ENCODE data around the gene ADARB2.

Gene ADARB2

GRCh38 chr10:1177936-1178335, 559.4 kb downstream of the ADARB2 start:
- ChIA-PET CTCF (no interaction called here), POLR2A (no interaction called here)
- DNase-seq (ENCODE audit: extremely low spot score) = no peak
- TF ChIP-seq ARNT (IDR thresholded peaks at IDR 0.05) (no peak), PKNOX1 (IDR thresholded peaks at IDR 0.05) (no peak), FOXK2 (IDR thresholded peaks at IDR 0.05) (no peak), SUZ12 (IDR thresholded peaks at IDR 0.05) (no peak), HDGF (IDR thresholded peaks at IDR 0.05; ENCODE audit: borderline replicate concordance) (no peak), ELF4 (IDR thresholded peaks at IDR 0.05) (no peak), FOXM1 (IDR thresholded peaks at IDR 0.05; ENCODE audit: borderline replicate concordance) (no peak), L3MBTL2 (conservative IDR thresholded peaks at IDR 0.05) (no peak), ZNF384 (IDR thresholded peaks at IDR 0.05) (no peak), SP1 (IDR thresholded peaks at IDR 0.05) (no peak), NFRKB (IDR thresholded peaks at IDR 0.05) (no peak), TARDBP (IDR thresholded peaks at IDR 0.05) (no peak), BHLHE40 (IDR thresholded peaks at IDR 0.05; ENCODE audit: borderline replicate concordance) (no peak)

- TF ChIP-seq SUZ12 (IDR thresholded peaks at IDR 0.05) (no peak), NFRKB (IDR thresholded peaks at IDR 0.05) (no peak), SP1 (IDR thresholded peaks at IDR 0.05) (no peak), HDGF (IDR thresholded peaks at IDR 0.05; ENCODE audit: borderline replicate concordance) (no peak), L3MBTL2 (conservative IDR thresholded peaks at IDR 0.05) (no peak), TARDBP (IDR thresholded peaks at IDR 0.05) (no peak)
- ChIA-PET CTCF (no interaction called here), POLR2A (no interaction called here)
- DNase-seq (ENCODE audit: extremely low spot score) = no peak
These were observed 561.3 kb downstream of the ADARB2 start for GRCh38 chr10:1175956-1176565.

GRCh38 chr10:1174022-1174421, 563.3 kb downstream of the ADARB2 start:
- CTCF ChIA-PET = interaction anchor here (1.2 kb wide), 1 partner anchor 64 kb away, joined by 4 read pairs; no protein-coding TSS in a partner anchor
- POLR2A ChIA-PET = no interaction called here
- DNase-seq (ENCODE audit: extremely low spot score) = no peak
- no peak for TF ChIP-seq FOXK2 (IDR thresholded peaks at IDR 0.05)

- ChIA-PET CTCF (no interaction called here), POLR2A (no interaction called here)
- TF ChIP-seq BHLHE40 (IDR thresholded peaks at IDR 0.05; ENCODE audit: borderline replicate concordance) = no peak
- no peak for TF ChIP-seq FOXM1 (IDR thresholded peaks at IDR 0.05; ENCODE audit: borderline replicate concordance)
- TF ChIP-seq SUZ12 (IDR thresholded peaks at IDR 0.05) = no peak
- DNase-seq (ENCODE audit: extremely low spot score) = no peak
These were observed 564.2 kb downstream of the ADARB2 start for GRCh38 chr10:1173091-1173490.

- no peak for TF ChIP-seq HDGF (IDR thresholded peaks at IDR 0.05; ENCODE audit: borderline replicate concordance)
- TF ChIP-seq FOXK2 (IDR thresholded peaks at IDR 0.05) = no peak
- no peak for TF ChIP-seq NFRKB (IDR thresholded peaks at IDR 0.05)
- no peak for TF ChIP-seq ELF4 (IDR thresholded peaks at IDR 0.05)
- no peak for TF ChIP-seq TARDBP (IDR thresholded peaks at IDR 0.05)
- no peak for TF ChIP-seq LEF1 (IDR thresholded peaks at IDR 0.05; ENCODE audit: borderline replicate concordance)
- no peak for TF ChIP-seq SUZ12 (IDR thresholded peaks at IDR 0.05)
- no peak for TF ChIP-seq BHLHE40 (IDR thresholded peaks at IDR 0.05; ENCODE audit: borderline replicate concordance)
- no peak for TF ChIP-seq ZNF384 (IDR thresholded peaks at IDR 0.05)
- TF ChIP-seq FOXA1 (IDR thresholded peaks at IDR 0.05) = no peak
- no peak for TF ChIP-seq ARNT (IDR thresholded peaks at IDR 0.05)
- TF ChIP-seq SP1 (IDR thresholded peaks at IDR 0.05) = no peak
- TF ChIP-seq L3MBTL2 (conservative IDR thresholded peaks at IDR 0.05) = no peak
- TF ChIP-seq CTBP1 (IDR thresholded peaks at IDR 0.05; ENCODE audit: borderline replicate concordance) = no peak
- TF ChIP-seq PKNOX1 (IDR thresholded peaks at IDR 0.05) = no peak
- no peak for TF ChIP-seq FOXM1 (IDR thresholded peaks at IDR 0.05; ENCODE audit: borderline replicate concordance)
- no peak for DNase-seq (ENCODE audit: extremely low spot score)
- ChIA-PET POLR2A (no interaction called here), CTCF (no interaction called here)
These were observed 564.9 kb downstream of the ADARB2 start for GRCh38 chr10:1172256-1172984.

GRCh38 chr10:1171586-1171985, 565.7 kb downstream of the ADARB2 start:
- TF ChIP-seq FOXK2 (IDR thresholded peaks at IDR 0.05) (no peak), ARNT (IDR thresholded peaks at IDR 0.05) (no peak), L3MBTL2 (conservative IDR thresholded peaks at IDR 0.05) (no peak), ZNF384 (IDR thresholded peaks at IDR 0.05) (no peak)
- DNase-seq (ENCODE audit: extremely low spot score) = no peak
- POLR2A ChIA-PET = no interaction called here
- CTCF ChIA-PET = no interaction called here

GRCh38 chr10:1171182-1171581, 566.1 kb downstream of the ADARB2 start:
- CTCF ChIA-PET = no interaction called here

More at GRCh38 chr10:1171182-1171581, 566.1 kb downstream of the ADARB2 start:
- TF ChIP-seq BHLHE40 (IDR thresholded peaks at IDR 0.05; ENCODE audit: borderline replicate concordance) = no peak
- TF ChIP-seq SUZ12 (IDR thresholded peaks at IDR 0.05) = no peak
- no peak for TF ChIP-seq LEF1 (IDR thresholded peaks at IDR 0.05; ENCODE audit: borderline replicate concordance)
- TF ChIP-seq TARDBP (IDR thresholded peaks at IDR 0.05) = no peak
- TF ChIP-seq CTBP1 (IDR thresholded peaks at IDR 0.05; ENCODE audit: borderline replicate concordance) = no peak
- TF ChIP-seq PKNOX1 (IDR thresholded peaks at IDR 0.05) = no peak
- TF ChIP-seq FOXM1 (IDR thresholded peaks at IDR 0.05; ENCODE audit: borderline replicate concordance) = no peak
- no peak for TF ChIP-seq FOXK2 (IDR thresholded peaks at IDR 0.05)
- TF ChIP-seq HDGF (IDR thresholded peaks at IDR 0.05; ENCODE audit: borderline replicate concordance) = no peak
- no peak for TF ChIP-seq SP1 (IDR thresholded peaks at IDR 0.05)
- TF ChIP-seq L3MBTL2 (conservative IDR thresholded peaks at IDR 0.05) = no peak
- no peak for TF ChIP-seq ZNF384 (IDR thresholded peaks at IDR 0.05)
- TF ChIP-seq FOXA1 (IDR thresholded peaks at IDR 0.05) = no peak
- no peak for TF ChIP-seq ARNT (IDR thresholded peaks at IDR 0.05)
- no peak for TF ChIP-seq ELF4 (IDR thresholded peaks at IDR 0.05)
- no peak for TF ChIP-seq NFRKB (IDR thresholded peaks at IDR 0.05)
- POLR2A ChIA-PET = no interaction called here
- no peak for DNase-seq (ENCODE audit: extremely low spot score)

Data from HEK293T (cell line).